HEK293T (cell line): ENCODE data around the gene JAG1.

ENCODE experiments used
- ELF4 ChIP-seq: fragments of 450-650 bp; IDR thresholded peaks from 2 replicates; pipeline ENCODE4 v1.6.1; 2017; ENCODE audit warnings: antibody characterized with exemption
- FOXM1 ChIP-seq: fragments of 450-650 bp; IDR thresholded peaks from 2 replicates; pipeline ENCODE4 v1.6.1; 2017; ENCODE audit warnings: mild to moderate bottlenecking, borderline replicate concordance
- SP1 ChIP-seq: fragments of 450-650 bp; IDR thresholded peaks from 2 replicates; pipeline ENCODE4 v1.6.1; 2017
- SUZ12 ChIP-seq: fragments of 450-650 bp; IDR thresholded peaks from 2 replicates; pipeline ENCODE4 v1.6.1; 2016; ENCODE audit warnings: mild to moderate bottlenecking
- ZNF384 ChIP-seq: fragments of 450-650 bp; IDR thresholded peaks from 2 replicates; pipeline ENCODE4 v1.6.1; 2016

GRCh38 chr20:10671919-10672623 lies 1.7 kb downstream of the JAG1 start:
- TF ChIP-seq FOXM1 (no peak), ZNF384 (no peak), SP1 (no peak), ELF4 (no peak), SUZ12 (no peak)
